SJCRH30 (cell line): ENCODE results near the gene SLC25A23. TPM values are rescaled to one million over a fixed set of nuclear protein-coding genes. Genes with fewer than 3 reads are reported as not detected.

Source experiments
- DNase-seq, 2 experiments: peaks; one replicate each; pipeline ENCODE4 v3.0.0-alpha.2; 2015 to 2020
- H3K27ac ChIP-seq: fragments of 250-450 bp; sonication (Bioruptor Pico); 2 replicates; pipeline ENCODE4 v1.5.1; 2020; ENCODE audit warnings: mild to moderate bottlenecking, moderate library complexity
- H3K27me3 ChIP-seq: fragments of 250-450 bp; sonication (Bioruptor Pico); 2 replicates; pipeline ENCODE4 v1.5.1; 2020; ENCODE audit warnings: mild to moderate bottlenecking, moderate library complexity
- H3K36me3 ChIP-seq: fragments of 250-450 bp; sonication (Bioruptor Pico); 2 replicates; pipeline ENCODE4 v1.5.1; 2020; ENCODE audit warnings: mild to moderate bottlenecking, moderate library complexity
- H3K4me1 ChIP-seq: fragments of 250-450 bp; sonication (Bioruptor Pico); 2 replicates; pipeline ENCODE4 v1.5.1; 2020; ENCODE audit warnings: mild to moderate bottlenecking, moderate library complexity
- H3K4me3 ChIP-seq: fragments of 250-450 bp; sonication (Bioruptor Pico); 2 replicates; pipeline ENCODE4 v1.5.1; 2020; ENCODE audit warnings: mild to moderate bottlenecking, moderate library complexity
- H3K9me3 ChIP-seq: fragments of 250-450 bp; sonication (Bioruptor Pico); replicated peaks from 2 replicates; pipeline ENCODE4 v1.5.1; 2020; ENCODE audit warnings: mild to moderate bottlenecking, moderate library complexity
- total RNA-seq: library from RNA; depleted of rRNA; stranded (reverse); fragments of >200 nt; shearing (Covaris generic); gene quantifications from 2 replicates; pipeline ENCODE4 v1.2.3, GENCODE V29; 2014

SLC25A23 gene
- total RNA-seq, 1 experiment from 2014 or later: 9.6 TPM

DNA sequence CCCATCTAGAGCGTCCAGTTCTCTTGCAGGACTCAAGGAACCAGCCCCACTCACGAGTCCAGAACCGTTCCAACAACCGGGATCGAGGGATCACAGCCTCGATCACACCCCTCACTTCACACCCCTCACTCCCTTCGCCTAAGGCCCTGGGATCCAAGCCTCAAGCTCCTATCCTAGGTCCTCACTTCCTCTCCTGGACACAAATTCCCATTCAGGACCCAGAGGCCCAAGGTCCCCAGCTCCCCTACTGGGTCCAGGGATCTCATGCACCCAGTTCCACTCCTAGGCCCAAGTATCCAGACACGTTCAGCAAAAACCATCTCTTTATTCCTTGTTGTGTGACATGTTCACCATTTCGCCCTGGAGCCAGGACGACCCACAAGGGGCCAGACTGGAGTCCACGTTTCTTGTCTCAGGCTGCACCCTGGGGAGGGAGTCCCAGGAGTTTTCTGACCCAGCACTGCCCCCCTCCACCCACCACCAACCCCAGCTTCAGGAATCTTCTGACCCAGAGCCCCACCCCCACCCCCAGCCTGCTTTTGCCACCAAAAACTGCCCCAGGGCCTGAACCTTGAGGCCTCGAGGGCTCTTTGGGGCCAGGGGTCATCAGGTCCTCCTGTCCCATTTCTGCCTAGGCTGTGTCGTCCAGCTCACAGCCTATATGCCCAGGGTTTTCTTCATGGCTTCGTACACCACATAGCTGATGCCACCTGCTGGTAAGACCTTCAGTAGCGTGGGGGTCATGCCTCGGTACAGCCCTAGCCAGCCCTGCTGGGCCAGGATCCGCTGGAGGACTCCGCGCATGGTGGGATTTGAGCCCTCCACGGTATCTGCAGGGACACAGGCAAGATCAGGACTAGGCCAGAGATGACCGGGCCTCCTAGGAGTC is 33.6 kb downstream of the SLC25A23 start:
- Histone ChIP-seq H3K9me3 (no peaks in the 10 kb centered on the region), H3K4me1 (no peaks in the 10 kb centered on the region; the same call in 1 of the 2 replicates), H3K4me3 (peak overlapping the region; percentile 13; the same call in 1 of the 2 replicates), H3K27ac (peak overlapping the region; percentile 33), H3K36me3 (peaks cover 18% of the 10 kb centered on the region; the same call in 1 of the 2 replicates), H3K27me3 (no peaks in the 10 kb centered on the region)
- DNase-seq: no peak

DNA sequence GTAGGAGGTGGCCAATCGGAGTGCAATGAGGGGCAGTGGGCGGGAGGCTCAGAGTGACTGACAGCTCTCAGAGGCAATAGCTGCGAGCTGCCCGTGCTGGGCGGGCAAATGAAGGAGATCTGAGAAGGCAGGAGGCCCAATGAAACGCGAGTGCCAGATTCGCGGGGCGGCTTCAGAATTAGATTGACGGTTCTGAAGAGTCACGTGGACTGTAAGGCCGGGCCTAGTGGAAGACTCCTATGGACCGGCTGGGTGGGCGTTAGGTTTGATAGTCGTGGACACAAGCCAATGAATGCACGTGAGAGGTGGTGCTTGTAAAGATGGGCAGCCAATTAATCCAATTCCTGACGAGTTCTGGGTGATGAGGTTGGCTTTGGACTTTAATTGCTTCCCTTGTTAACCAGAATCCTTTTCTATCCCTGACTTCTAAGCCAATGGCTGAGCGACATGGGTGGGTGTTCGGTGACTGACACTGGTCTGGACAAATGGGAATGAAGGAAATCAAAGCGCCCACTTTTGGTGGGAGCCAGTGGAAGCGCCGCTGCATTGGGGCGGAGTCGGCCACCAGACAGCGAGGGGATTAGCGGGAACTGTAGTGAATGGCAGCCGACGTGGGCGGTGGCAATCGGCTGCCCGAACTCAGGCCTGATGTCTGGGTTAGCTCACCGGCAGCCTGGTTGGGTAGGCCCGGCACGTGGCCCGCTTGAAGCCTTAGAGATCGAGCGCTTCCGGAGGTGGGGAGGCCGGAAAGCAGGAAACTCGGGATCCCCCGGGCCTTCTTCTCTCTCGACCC is 34.5 kb downstream of the SLC25A23 start:
- Histone ChIP-seq H3K27ac (peak overlapping the region; percentile 33), H3K27me3 (no peaks in the 10 kb centered on the region), H3K4me1 (no peaks in the 10 kb centered on the region; the same call in 1 of the 2 replicates), H3K9me3 (no peaks in the 10 kb centered on the region), H3K36me3 (peaks cover 25% of the 10 kb centered on the region), H3K4me3 (peak overlapping the region; percentile 13; the same call in 1 of the 2 replicates)
- peak; percentile 99 to 100 for DNase-seq

DNA sequence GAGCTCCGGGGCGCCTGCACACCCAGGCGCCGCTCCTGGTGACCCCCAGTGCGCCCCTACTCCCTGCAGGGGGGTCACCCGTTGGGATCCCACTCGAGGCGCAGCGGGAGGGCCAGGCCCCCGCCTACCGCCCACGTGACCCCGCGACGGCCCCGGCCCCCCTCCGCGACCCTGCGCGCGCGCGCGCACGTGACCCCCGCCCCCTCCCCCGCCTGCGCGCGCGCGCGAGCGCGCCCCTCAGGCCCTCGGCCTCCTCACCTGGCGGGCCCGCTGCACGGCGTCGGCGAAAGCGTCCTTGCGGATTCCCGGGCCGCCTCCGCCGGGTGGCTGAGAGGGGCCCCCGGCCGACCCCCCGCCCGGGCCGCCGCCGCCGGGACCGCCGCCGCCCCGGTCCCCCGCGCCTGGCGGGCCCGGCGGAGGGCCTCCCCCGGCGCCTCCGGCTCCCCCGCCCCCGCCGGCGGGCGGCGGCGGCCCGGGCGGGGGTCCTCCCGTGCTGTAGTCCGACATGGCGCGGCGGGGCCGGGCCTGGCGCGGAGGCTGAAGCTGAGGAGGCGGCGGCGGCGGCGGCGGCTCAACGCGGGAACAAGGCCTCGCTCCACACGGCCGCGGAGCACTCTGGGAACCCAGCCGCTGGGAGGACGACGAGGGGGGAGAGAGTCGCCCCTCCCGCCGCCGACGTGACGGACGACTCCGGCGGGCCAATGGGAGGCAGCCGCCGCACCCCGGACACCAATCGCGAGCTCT is 35.2 kb downstream of the SLC25A23 start, which contains the start of gene KHSRP:
Gene KHSRP, minus strand, starts transcription at position 617 of the 744 bp plus-strand sequence. Its CDS starts 110 bp downstream, at position 507.
- Histone ChIP-seq H3K27ac (peak within 1 kb of the TSS; percentile 33), H3K4me1 (no peaks in the 10 kb centered on the region; the same call in 1 of the 2 replicates)
- DNase-seq: peak; percentile 25 to 30

DNA sequence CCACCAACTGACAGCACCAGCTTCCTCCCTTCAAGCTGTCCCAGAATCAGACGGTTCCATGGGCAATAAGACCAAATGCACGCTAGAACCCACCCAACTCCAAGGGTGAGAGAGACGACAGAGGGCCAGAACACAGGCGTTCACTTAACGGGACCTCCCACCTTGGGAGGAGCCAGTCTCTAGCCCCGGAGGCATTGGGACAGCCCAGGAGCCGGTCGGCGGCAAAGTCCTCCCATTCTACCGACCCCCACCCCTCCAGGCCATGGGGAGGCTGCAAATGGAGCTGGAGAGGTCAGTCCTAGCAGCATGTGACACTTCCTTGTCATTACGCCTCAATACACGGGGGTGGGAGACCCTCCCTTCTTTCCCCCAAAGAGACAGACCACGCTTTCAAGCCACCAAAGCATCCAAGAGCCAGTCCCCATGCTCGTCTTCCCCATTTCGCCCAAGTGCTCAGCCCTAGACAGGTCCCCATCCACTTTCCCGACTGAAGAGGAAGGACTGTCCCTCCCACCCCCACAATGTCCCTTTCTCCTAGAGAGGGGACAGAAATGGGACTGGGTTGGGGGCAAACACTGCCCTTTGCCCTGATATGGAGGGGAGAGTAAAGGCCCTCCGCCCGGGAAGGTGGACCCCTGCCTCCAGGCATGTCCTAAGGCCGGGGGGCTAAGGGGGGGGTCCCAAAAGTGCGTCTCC is 35.9 kb downstream of the SLC25A23 start:
- H3K27ac ChIP-seq: peak overlapping the region; percentile 10; the same call in 1 of the 2 replicates
- peaks cover 40% of the 10 kb centered on the region for H3K36me3 ChIP-seq

More for the DNA sequence above, 35.2 kb downstream of the SLC25A23 start, which contains the start of gene KHSRP:
- peak within 1 kb of the TSS; percentile 71 for H3K4me3 ChIP-seq
- peaks cover 32% of the 10 kb centered on the region for H3K36me3 ChIP-seq
- no peaks in the 10 kb centered on the region for H3K9me3 ChIP-seq
- no peaks in the 10 kb centered on the region for H3K27me3 ChIP-seq

DNA sequence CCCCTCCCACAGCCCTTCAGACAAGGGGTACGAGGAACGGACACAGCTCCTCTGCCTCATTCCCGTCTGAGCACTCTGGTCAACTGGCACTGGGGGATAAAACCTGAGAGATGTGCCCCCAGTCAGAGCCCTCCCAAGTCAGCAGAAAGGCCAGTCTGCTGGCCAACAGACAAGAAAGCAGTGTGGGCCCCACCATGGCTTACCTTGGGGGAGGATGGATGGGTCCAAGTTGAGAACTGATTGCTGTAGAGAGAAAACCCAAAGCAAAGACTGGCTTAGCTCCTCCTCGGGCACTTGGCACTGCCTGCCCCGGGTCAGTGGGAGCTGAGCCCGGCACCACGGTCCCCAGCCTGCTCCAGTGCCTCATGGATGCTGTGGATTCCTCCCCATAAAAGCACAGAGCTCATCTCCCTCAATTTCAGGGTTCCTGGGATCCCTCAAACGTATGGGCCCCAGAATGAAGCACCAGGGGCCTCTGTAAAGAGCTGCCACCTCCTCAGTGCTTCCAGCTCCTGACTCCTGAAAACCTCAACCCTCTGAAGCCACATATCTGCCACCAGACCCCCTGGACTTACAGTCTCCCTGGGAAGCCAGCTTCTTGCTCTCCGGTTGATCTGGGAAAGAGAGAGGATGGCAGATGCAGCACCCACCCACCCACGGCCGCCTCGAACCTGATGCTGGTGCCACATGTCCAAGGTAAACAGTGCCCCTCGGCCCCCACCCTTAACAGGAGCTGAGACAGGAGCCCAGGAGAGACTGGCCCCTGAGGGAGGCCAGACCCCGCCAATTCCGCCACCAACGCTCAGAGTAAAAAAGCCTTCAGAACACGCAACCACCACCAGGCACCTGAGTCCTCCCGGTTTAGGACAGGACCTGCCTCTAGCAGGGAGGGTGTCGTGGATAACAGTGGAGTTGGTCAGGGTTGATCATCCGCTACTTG is 38.2 kb downstream of the SLC25A23 start:
- H3K4me3 ChIP-seq: no peak overlapping the region
- H3K9me3 ChIP-seq: no peaks in the 10 kb centered on the region
- DNase-seq: no peak
- no peak overlapping the region for H3K27ac ChIP-seq
- H3K27me3 ChIP-seq: no peaks in the 10 kb centered on the region
- peaks cover 63% of the 10 kb centered on the region for H3K36me3 ChIP-seq
- no peaks in the 10 kb centered on the region; the same call in 1 of the 2 replicates for H3K4me1 ChIP-seq

More for the DNA sequence above, 35.9 kb downstream of the SLC25A23 start:
- no peaks in the 10 kb centered on the region for H3K9me3 ChIP-seq
- DNase-seq: peak; percentile 48 to 58
- H3K4me1 ChIP-seq: no peaks in the 10 kb centered on the region; the same call in 1 of the 2 replicates
- peak overlapping the region; percentile 71 for H3K4me3 ChIP-seq
- H3K27me3 ChIP-seq: no peaks in the 10 kb centered on the region

DNA sequence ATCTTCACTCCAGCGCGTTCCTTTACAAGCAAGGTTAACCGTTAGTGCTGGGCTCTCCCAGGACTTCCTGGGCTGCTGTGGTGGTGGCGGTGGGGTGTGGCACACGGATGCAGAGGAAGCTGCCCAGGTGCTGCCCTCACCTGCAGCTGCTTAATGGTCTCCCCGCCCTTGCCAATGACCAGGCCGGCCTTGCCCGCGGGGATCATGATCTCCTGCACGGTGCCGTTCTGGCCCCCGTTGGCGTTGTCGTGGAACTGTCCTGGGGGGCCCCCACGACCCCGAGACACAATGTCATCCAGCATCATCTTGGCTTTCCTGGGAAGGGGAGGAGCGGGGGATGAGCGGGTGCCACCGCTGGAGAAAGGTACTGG is 41.0 kb downstream of the SLC25A23 start:
- Histone ChIP-seq H3K27me3 (no peaks in the 10 kb centered on the region), H3K36me3 (peaks cover 81% of the 10 kb centered on the region), H3K9me3 (no peaks in the 10 kb centered on the region), H3K4me1 (no peaks in the 10 kb centered on the region; the same call in 1 of the 2 replicates), H3K27ac (no peak overlapping the region), H3K4me3 (no peak overlapping the region)
- no peak for DNase-seq

DNA sequence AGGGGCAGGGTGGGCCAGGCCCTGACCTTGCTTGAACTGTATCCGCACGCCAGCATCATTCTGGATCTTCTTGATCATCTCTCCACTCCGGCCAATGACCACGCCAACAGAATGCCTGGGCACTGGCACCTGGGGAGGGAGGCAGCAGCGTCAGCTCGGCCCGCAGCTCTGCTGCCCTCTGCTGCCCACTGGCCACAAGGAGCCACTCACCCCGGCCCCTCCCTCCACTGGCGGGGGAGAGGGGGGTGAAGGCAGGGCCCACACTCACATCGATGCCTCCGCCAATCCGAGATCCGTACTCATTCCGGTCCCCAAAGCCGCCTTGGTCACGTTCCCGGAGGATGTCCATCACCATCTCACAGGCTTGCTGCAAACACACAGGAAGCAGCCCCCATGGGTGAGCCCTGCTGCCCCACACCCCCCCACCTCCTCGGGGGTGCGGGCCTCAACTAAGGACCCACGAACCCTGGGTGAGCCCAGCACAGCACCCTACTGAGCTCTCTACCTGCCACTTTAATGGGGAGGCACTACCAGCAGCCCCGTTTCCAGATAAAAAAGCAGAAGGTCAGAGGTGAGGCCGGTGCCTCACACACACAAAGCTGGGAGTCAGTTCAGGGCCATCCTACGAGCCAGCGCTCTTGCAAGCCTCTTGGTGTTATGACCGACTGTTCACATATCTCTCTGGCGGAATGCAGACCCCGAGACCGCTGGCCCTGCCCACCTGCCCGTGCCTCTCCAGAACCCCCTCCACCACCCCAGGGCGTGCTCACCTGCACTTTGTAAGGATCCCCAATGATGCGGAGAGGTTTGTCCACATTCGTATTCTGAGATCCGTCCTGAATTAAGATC is 41.7 kb downstream of the SLC25A23 start:
- Histone ChIP-seq H3K36me3 (peaks cover 81% of the 10 kb centered on the region), H3K27ac (no peak overlapping the region), H3K4me1 (no peaks in the 10 kb centered on the region; the same call in 1 of the 2 replicates), H3K27me3 (no peaks in the 10 kb centered on the region), H3K9me3 (no peaks in the 10 kb centered on the region), H3K4me3 (no peak overlapping the region)
- no peak for DNase-seq

DNA sequence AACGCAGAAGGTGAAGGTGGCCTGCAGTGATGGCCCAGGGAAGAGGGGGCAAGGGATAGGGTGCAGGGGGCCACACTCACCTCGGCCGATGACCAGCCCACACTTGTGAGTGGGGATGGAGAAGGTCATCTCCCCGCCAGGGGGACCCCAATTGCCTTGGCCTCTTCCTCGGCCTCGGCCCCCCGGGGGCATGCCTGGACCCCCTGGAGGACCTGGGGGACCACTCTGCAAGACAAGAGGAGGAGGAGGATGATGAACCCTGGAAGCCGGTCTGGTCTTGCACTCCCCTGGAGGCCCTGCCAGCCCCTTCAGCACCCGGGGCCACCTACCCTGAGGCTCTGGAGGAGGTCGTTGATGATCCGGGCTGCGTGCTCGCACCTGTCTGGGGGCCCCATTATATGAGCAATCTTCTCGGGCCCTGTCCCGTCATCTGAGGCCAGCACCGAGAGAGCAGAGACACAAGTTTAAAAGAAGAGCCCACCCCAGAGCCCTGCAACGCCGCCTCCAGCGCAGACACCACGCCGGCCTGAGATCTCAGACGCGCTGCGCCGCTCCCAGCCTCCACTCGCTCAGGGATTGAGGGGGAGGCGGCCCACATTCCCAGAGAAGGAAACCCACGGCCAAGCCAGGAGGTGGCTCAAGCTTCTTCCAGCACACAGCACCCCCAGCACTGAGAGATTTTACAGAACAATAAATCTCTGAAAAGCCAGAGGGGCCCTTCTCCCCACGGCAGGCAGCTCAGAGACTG is 42.8 kb downstream of the SLC25A23 start:
- no peaks in the 10 kb centered on the region for H3K9me3 ChIP-seq
- H3K4me3 ChIP-seq: no peak overlapping the region
- H3K4me1 ChIP-seq: no peaks in the 10 kb centered on the region
- no peak for DNase-seq
- H3K27ac ChIP-seq: no peak overlapping the region
- H3K27me3 ChIP-seq: no peaks in the 10 kb centered on the region
- peaks cover 75% of the 10 kb centered on the region for H3K36me3 ChIP-seq

DNA sequence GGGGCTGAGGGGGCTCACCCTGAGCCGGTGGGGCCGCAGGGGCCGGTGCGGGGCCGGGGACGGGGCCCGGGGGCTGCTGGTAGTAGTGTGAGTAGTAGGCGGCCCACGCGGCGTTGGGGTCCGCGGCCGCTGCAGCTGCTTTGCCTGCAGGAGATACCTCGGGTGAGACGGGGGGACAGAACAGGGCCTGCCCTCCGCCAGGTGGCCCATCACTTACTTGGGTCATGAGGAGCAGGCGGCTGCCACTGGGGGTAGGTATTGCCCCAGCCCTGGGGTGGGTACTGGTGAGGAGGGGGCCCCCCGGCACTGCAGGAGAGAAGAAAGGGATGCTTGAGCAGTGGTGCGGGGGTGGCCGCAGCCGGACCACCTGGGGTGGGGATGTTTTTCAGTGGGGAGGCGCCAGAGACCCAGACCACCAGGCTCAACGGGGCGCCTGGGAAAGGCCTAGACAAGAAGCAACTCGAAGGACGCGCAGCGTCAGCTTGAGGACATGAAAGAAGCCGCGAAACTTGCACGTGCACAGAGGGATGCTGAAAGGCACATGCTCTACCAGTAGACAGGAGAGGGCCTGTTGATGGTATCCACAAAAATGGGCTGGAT is 43.9 kb downstream of the SLC25A23 start:
- Histone ChIP-seq H3K4me1 (no peaks in the 10 kb centered on the region), H3K27ac (no peak overlapping the region), H3K36me3 (peaks cover 65% of the 10 kb centered on the region), H3K4me3 (no peak overlapping the region), H3K9me3 (no peaks in the 10 kb centered on the region), H3K27me3 (no peaks in the 10 kb centered on the region)
- no peak for DNase-seq

DNA sequence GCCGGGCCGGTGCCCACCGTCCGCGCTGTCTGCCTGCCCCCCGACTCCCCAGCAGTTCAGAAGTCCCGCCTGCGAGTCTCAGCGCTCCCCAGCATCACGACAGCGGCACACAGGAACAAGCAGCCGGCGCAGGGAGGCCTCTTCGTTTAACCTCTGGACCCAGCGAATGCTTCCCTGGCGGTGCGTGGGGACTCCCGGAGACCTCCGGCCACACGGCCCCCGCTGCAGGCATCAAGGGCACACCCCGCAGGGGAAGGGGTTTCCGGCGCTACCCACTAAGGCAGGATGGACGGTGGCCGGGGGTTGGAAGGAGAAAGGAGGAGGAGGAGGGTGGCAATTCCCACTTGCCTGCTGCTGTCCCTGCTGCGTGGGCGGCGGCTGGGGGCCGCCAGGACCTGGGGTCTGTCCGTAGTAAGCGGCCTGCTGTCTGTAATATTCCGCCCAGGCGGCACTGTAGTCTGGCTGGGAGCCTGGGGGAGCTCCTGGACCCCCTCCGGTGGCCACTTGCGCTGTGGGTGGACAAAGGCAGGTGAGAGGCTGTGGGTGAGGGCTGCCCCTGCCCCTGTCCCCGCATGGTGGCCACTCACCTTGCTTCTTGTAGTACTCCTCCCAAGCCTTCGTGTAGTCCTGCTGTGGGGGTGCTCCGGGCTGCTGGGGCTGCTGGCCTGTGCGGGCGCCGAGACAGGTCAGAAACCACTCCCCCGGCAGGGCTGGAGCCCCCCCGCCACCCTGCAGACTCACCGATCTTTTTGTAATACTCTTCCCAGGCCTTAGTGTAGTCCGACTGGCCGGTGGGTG is 44.6 kb downstream of the SLC25A23 start:
- Histone ChIP-seq H3K4me3 (no peak overlapping the region), H3K36me3 (peaks cover 58% of the 10 kb centered on the region), H3K9me3 (no peaks in the 10 kb centered on the region), H3K27ac (no peak overlapping the region), H3K27me3 (no peaks in the 10 kb centered on the region), H3K4me1 (no peaks in the 10 kb centered on the region)
- DNase-seq: no peak
